MG63 (cell line): ENCODE data around the gene CLBA1. TPM values are rescaled to one million over a fixed set of nuclear protein-coding genes. Genes with fewer than 3 reads are reported as not detected.
"Not testable (repeated sequence)": the region's sequence is repeated elsewhere in the genome, so short reads cannot be mapped to it uniquely, and the experiment has no call there.

Experiments
- DNase-seq: peaks from one replicate; pipeline ENCODE4 v3.0.0-alpha.2; 2020
- H3K27me3 ChIP-seq: fragments of 250-450 bp; sonication (Bioruptor Pico); 2 replicates; pipeline ENCODE4 v1.5.1; 2020; ENCODE audit warnings: mild to moderate bottlenecking, moderate library complexity
- H3K36me3 ChIP-seq: fragments of 250-450 bp; sonication (Bioruptor Pico); 2 replicates; pipeline ENCODE4 v1.5.1; 2020; ENCODE audit warnings: mild to moderate bottlenecking, moderate library complexity
- H3K4me3 ChIP-seq: fragments of 250-450 bp; sonication (Bioruptor Pico); 2 replicates; pipeline ENCODE4 v1.5.1; 2020; ENCODE audit warnings: mild to moderate bottlenecking, moderate library complexity
- H3K9me3 ChIP-seq: fragments of 250-450 bp; sonication (Bioruptor Pico); 2 replicates; pipeline ENCODE4 v1.5.1; 2020; ENCODE audit warnings: mild to moderate bottlenecking, moderate library complexity
- total RNA-seq: library from RNA; depleted of rRNA; stranded (reverse); fragments of >200 nt; shearing (Covaris generic); gene quantifications from 2 replicates; pipeline ENCODE4 v1.2.3, GENCODE V29; 2014; ENCODE audit warnings: low replicate concordance

CLBA1 gene
- total RNA-seq, 1 experiment from 2014 or later, result 10.8 TPM

- H3K9me3 ChIP-seq, H3K27me3 ChIP-seq, DNase-seq, H3K36me3 ChIP-seq, H3K4me3 ChIP-seq: not testable (repeated sequence)
Measured at GRCh38 chr14:104945266-104945665, 40.3 kb upstream of the CLBA1 start.

DNA sequence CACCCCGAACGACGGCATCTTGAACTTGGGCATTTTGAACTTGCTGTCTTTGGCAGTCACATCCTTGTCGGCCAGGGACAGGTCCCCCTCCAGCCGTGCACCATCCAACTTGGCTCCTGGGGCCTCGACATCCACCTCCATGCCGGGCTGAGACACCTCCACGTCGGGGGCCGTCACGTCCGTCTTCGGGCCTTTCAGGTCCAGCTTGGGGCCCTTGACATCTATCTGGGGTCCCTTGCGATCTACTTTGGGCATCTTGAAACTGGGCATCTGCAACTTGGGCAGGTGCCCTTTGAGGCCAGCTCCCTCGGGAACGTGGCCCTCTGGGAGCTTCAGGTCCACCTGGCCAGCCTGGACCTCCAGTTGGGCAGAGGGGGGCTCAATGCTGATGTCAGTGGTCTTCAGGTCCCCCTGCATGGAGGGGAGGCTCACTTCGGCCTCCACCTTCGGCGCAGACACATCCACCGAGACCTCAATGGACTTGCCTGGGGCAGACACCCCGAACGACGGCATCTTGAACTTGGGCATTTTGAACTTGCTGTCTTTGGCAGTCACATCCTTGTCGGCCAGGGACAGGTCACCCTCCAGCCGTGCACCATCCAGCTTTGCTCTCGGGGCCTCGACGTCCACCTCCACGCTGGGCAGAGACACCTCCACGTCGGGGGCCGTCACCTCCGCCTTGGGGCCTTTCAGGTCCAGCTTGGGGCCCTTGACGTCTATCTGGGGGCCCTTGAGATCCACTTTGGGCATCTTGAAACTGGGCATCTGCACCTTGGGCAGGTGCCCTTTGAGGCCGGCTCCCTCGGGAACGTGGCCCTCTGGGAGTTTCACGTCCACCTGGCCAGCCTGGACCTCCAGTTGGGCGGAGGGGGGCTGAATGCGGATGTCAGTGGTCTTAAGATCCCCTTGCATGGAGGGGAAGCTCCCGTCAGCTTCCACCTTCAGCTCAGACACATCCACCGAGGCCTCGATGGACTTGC is 39.3 kb upstream of the CLBA1 start:
- H3K36me3 ChIP-seq, H3K27me3 ChIP-seq, H3K4me3 ChIP-seq, DNase-seq, H3K9me3 ChIP-seq: not testable (repeated sequence)

DNA sequence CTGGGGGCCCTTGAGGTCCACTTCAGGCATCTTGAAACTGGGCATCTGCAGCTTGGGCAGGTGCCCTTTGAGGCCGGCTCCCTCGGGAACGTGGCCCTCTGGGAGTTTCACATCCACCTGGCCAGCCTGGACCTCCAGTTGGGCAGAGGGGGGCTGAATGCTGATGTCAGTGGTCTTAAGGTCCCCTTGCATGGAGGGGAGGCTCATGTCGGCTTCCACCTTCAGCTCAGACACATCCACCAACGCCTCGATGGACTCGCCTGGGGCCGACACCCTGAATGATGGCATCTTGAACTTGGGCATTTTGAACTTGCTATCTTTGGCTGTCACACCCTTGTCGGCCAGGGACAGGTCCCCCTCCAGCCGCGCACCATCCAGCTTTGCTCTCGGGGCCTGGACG is 38.4 kb upstream of the CLBA1 start:
- not testable (repeated sequence) for H3K27me3 ChIP-seq, H3K36me3 ChIP-seq, DNase-seq, H3K9me3 ChIP-seq, H3K4me3 ChIP-seq

GRCh38 chr14:104947881-104948735 is 37.5 kb upstream of the CLBA1 start:
- H3K9me3 ChIP-seq, H3K36me3 ChIP-seq, DNase-seq, H3K27me3 ChIP-seq, H3K4me3 ChIP-seq: not testable (repeated sequence)

DNA sequence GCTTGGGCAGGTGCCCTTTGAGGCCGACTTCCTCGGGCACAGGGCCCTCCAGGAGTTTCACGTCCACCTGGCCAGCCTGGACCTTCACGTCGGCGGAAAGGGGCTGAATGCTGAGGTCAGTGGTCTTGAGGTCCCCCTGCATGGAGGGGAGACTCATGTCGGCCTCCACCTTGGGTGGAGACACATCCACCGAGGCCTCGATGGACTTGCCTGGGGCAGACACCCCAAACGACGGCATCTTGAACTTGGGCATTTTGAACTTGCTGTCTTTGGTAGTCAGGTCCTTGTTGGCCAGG is 36.9 kb upstream of the CLBA1 start:
- Histone ChIP-seq H3K27me3 (no peaks in the 10 kb centered on the region), H3K9me3 (no peaks in the 10 kb centered on the region), H3K4me3 (no peak overlapping the region), H3K36me3 (no peaks in the 10 kb centered on the region)
- DNase-seq, result no peak

DNA sequence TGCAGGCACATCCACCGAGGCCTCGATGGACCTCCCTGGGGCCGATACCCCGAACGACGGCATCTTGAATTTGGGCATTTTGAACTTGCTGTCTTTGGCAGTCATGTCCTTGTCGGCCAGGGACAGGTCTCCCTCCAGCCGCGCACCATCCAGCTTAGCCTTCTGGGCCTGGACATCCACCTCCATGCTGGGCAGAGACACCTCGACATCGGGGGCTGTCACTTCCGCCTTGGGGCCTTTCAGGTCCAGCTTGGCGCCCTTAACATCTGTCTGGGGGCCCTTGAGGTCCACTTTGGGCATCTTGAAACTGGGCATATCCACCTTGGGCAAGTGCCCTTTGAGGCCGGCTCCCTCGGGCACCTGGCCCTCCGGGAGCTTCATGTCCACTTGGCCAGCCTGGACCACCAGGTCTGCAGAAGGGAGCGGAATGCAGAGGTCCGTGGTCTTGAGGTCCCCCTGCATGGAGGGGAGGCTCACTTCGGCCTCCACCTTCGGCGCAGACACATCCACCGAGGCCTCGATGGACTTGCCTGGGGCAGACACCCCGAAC is 36.1 kb upstream of the CLBA1 start:
- not testable (repeated sequence) for H3K4me3 ChIP-seq, H3K9me3 ChIP-seq, DNase-seq, H3K36me3 ChIP-seq, H3K27me3 ChIP-seq

DNA sequence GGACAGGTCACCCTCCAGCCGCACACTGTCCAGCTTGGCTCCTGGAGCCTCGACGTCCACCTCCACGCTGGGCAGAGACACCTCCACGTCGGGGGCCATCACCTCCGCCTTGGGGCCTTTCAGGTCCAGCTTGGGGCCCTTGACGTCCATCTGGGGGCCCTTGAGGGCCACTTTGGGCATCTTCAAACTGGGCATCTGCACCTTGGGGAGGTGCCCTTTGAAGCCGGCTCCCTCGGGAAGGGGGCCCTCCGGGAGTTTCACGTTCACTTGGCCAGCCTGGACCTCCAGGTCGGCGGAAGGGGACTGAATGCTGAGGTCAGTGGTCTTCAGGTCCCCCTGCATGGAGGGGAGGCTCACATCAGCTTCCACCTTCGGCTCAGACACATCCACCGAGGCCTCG is 35.6 kb upstream of the CLBA1 start:
- no peak overlapping the region for H3K4me3 ChIP-seq
- DNase-seq, result no peak
- no peaks in the 10 kb centered on the region for H3K27me3 ChIP-seq
- H3K9me3 ChIP-seq, result no peaks in the 10 kb centered on the region
- no peaks in the 10 kb centered on the region for H3K36me3 ChIP-seq

DNA sequence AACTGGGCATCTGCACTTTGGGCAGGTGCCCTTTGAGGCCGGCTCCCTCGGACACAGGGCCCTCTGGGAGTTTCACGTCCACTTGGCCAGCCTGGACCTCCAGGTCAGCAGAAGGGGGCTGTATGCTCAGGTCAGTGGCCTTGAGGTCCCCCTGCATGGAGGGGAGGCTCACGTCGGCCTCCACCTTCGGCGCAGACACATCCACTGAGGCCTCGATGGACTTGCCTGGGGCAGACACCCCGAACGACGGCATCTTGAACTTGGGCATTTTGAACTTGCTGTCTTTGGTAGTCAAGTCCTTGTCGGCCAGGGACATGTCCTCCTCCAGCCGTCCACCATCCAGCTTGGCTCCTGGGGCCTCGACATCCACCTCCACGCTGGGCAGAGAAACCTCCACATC is 34.9 kb upstream of the CLBA1 start:
- H3K4me3 ChIP-seq, H3K27me3 ChIP-seq, DNase-seq, H3K36me3 ChIP-seq, H3K9me3 ChIP-seq: not testable (repeated sequence)

DNA sequence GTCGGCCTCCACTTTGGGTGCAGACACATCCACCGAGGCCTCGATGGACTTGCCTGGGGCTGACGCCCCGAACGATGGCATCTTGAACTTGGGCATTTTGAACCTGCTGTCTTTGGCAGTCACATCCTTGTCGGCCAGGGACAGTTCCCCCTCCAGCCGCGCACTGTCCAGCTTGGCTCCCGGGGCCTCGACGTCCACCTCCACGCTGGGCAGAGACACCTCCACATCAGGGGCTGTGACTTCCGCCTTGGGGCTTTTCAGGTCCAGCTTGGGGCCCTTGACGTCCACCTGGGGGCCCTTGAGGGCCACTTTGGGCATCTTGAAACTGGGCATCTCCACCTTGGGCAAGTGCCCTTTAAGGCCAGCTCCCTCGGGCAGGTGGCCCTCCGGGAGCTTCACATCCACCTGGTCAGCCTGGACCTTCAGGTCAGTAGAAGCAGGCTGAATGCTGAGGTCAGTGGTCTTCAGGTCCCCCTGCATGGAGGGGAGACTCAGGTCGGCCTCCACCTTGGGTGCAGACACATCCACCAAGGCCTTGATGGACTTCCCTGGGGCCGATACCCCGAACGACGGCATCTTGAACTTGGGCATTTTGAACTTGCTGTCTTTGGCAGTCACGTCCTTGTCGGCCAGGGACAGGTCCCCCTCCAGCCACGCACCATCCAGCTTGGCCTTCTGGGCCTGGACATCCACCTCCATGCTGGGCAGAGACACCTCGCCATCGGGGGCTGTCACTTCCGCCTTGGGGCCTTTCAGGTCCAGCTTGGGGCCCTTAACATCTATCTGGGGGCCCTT is 33.5 kb upstream of the CLBA1 start:
- not testable (repeated sequence) for H3K4me3 ChIP-seq, H3K36me3 ChIP-seq, H3K9me3 ChIP-seq, DNase-seq, H3K27me3 ChIP-seq

GRCh38 chr14:104953097-104953496 is 32.5 kb upstream of the CLBA1 start:
- Histone ChIP-seq H3K4me3 (no peak overlapping the region), H3K36me3 (no peaks in the 10 kb centered on the region), H3K9me3 (no peaks in the 10 kb centered on the region), H3K27me3 (no peaks in the 10 kb centered on the region)
- DNase-seq, result no peak

DNA sequence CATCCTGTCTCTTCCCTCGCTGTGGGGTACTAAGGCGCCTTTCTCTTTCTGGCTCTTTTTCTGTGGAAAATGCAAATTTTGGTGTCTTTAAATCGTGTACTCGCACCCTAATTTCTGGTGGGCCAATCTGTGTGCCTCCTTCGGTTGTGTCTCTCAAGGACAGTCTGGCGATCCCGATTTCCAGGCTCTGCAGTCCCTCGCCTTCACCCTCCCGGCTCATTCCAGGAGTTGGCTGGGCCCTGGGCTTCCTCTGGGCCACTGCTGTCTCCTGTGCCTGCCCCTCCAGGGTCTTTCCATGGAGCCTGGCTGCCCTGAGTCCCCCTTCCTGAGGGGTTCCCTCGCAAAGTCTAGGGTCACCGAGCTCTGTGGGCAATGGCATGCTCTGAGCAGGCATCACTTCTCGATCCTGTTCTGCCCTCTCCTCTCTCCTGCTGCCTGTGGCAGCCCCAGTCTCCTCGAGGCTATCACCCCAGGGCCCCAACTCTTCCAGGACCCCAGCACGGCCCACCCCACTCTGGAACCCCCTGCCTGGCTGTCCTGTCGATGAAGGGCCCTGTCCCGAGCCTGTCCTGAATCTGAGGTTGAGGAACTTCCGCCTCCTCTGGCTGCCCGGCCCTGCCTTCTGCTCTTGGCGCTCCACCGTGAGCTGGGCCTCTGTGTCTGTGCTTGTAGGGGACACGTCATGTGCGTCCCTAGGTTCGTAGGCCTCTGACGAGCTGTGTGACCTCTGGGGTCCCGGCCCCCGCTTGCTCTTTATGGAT is 31.5 kb upstream of the CLBA1 start:
- no peaks in the 10 kb centered on the region for H3K27me3 ChIP-seq

DNA sequence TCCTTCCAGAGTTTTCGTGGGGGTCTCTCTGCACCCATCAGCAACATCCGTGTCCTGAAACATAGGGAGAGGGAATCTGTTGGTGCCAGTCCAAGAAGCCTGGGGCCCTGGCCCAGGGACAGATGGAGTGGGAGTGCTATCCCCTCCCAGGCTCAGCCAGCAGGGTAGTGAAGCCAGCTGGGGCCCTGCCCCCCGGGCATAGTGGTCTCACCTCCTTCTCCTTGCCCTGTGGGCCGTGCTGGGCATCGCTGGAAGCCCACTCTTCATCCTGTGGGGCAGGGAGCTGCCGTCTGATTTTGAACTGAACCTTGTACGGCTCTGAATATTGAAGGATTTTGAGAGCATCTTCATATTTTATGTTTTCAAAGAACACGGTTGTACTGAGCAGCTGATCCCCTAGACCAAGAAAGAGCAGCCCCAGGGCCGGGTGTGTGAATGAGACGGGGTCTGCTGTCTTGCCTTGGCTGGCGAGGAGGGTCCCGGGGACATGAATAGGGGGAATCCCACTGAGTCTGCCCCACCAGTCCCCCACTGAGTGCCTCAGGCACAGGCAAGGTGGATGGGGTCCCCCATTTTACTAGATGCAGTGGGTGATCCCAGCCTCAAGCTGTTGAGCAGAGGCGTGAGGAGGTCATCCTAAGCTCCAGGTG is 30.7 kb upstream of the CLBA1 start:
- no peak for DNase-seq
- H3K36me3 ChIP-seq, result no peaks in the 10 kb centered on the region

More for the DNA sequence above, 31.5 kb upstream of the CLBA1 start:
- H3K9me3 ChIP-seq, result no peaks in the 10 kb centered on the region
- no peak for DNase-seq
- no peak overlapping the region for H3K4me3 ChIP-seq
- H3K36me3 ChIP-seq, result no peaks in the 10 kb centered on the region

DNA sequence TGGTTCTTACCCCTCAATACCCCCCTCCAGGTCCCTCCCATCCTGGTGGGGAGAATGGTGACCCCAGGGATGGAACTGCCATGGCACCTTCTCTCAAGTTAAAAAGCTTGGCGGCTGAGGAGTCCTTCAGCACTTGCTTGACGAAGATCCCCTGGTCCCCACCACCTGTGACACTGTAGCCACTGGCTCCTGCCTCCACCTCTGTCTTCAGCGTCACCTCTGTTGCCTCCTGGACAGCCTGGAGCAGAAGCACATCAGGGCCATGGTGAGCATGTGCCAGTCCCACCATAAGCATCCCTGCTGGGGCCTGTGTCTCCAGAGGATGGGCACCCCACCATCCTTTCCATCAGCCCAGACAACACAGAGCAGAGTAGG is 30.2 kb upstream of the CLBA1 start:
- DNase-seq, result no peak
- no peaks in the 10 kb centered on the region for H3K36me3 ChIP-seq
- no peaks in the 10 kb centered on the region for H3K27me3 ChIP-seq
- no peak overlapping the region for H3K4me3 ChIP-seq
- no peaks in the 10 kb centered on the region for H3K9me3 ChIP-seq

More for the DNA sequence above, 30.7 kb upstream of the CLBA1 start:
- Histone ChIP-seq H3K9me3 (no peaks in the 10 kb centered on the region), H3K27me3 (no peaks in the 10 kb centered on the region), H3K4me3 (no peak overlapping the region)

DNA sequence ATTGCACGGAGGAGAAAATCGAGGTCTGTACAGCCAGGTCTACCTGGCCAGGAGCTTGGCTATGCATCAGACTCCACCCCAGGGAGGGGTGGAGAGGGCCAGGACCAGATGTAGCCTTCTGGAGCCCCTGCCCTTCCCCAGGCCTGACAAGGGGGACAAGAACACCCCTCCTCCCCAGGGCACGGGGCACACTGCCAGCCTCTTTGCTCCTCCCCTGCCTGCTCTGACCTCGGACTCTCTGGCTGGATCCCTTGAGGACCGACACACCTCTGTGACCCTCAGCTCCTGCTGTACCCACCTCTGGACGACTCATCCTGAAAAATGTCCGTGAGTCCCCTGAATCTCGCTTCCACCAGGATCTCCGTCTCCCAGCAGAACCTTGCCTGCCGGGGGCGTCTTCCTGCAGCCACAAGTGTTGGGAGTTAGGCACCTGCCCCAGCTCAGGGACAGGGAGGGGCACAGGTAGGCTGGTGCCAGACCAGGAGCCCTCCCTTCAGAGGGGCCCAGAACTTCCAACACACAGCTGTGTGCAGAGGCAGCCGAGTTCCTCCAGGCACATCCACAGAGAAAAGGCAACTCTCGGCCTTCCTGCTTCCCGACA is 29.2 kb upstream of the CLBA1 start:
- DNase-seq, result no peak
- Histone ChIP-seq H3K27me3 (no peaks in the 10 kb centered on the region), H3K36me3 (no peaks in the 10 kb centered on the region), H3K9me3 (no peaks in the 10 kb centered on the region), H3K4me3 (no peak overlapping the region)
